GM19452 (cell line): ENCODE data around the gene IL11.

Experiments
- ATAC-seq: cut with Tn5 transposase; IDR thresholded peaks from one replicate; pipeline ENCODE4 v1.9.1; 2021; ENCODE audit not compliant: unreplicated experiment

Gene IL11

GRCh38 chr19:55373993-55374757 is 3.9 kb upstream of the IL11 start:
- no peak for ATAC-seq

- no peak for ATAC-seq
These were observed 3.2 kb upstream of the IL11 start for GRCh38 chr19:55373306-55373992.

- no peak for ATAC-seq
These were observed 2.2 kb upstream of the IL11 start for GRCh38 chr19:55372316-55373081.

GRCh38 chr19:55369653-55370304 is 484 bp downstream of the IL11 start:
- ATAC-seq, result no peak

DNA sequence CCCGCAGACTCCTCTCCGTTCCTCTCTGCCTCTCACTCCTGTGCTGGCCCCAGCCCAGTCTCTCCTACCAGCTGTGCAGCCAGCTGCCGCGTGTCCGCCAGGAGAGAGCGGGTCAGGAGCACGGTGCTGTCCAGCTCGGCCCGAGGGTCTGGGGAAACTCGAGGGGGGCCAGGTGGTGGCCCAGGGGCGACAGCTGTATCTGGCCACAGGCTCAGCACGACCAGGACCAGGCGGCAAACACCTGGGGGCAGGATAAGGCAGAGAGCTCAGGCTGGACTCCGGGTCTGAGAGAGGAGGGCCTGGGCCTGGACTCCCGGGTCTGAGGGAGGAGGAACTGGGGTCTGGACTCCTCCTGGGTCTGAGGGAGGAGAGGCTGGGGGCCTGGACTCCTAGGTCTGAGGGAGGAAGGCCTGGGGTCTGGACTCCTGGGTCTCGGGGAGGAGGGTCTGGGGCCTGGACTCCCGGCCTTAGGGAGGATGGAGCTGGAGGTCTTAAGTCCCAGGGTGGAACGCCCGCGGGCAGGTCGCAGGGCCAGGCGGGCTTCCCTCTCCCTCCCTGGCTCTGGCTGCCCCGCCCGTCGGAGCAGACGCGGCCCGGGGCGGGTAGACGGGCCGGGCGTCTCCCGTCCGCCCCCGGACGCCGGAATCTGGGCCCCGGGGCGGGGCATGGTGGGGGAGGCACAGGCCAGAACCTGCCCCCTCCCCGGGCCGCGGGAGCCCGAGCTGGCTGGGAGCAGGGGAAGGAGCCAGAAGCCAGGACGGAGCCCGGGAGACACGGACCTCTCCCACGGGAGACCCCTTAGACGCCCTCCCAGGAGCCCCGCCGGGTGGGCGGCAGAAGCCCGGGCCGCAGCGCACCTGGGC is 1.3 kb downstream of the IL11 start:
- no peak for ATAC-seq

DNA sequence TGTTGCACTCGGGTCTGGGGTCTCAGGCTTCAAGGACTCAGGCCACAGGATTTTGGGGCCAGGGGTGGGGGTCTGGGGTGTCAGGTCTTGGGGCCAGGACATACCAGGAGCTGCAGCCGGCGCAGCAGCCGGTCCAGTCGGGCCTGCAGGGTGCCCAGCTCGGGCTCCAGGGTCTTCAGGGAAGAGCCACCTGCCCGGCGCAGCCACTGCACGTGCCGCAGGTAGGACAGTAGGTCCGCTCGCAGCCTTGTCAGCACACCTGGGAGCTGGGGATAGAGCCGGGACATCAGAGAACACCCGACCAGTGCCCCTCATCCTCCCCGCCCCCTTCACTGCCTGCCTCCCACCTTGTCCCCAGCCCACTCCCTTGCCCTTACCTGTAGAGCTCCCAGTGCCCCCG is 2.2 kb downstream of the IL11 start:
- ATAC-seq, result no peak

- no peak for ATAC-seq
These were observed 3.5 kb downstream of the IL11 start for GRCh38 chr19:55366790-55367189.

DNA sequence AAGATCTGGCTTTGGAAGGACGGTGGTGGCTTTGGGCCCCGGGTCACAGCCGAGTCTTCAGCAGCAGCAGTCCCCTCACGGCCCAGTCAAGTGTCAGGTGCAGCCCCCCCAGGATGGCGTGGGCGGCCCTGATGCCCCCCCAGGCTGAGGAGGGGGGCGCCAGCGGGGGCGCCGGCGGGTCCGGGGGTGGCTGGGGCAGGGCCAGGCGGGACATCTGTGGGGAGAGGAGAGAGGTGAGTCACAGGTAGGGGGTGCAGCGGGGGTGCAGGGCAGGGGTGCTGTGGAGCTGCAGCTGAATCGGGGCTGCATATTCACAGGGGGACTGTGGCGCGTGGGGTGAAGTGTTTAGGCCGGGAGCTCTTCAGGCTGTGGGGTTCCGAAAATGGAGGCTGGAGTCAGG is 4.3 kb downstream of the IL11 start:
- no peak for ATAC-seq

- ATAC-seq, result no peak
These were observed 5.0 kb downstream of the IL11 start for GRCh38 chr19:55365245-55365644.

GRCh38 chr19:55362990-55363716 is 7.1 kb downstream of the IL11 start, which contains the start of gene GARIN5B:
Gene GARIN5B (minus strand): TSS chr19:55363260. CDS start chr19:55363066, 194 bp downstream.
- ATAC-seq, result no peak

DNA sequence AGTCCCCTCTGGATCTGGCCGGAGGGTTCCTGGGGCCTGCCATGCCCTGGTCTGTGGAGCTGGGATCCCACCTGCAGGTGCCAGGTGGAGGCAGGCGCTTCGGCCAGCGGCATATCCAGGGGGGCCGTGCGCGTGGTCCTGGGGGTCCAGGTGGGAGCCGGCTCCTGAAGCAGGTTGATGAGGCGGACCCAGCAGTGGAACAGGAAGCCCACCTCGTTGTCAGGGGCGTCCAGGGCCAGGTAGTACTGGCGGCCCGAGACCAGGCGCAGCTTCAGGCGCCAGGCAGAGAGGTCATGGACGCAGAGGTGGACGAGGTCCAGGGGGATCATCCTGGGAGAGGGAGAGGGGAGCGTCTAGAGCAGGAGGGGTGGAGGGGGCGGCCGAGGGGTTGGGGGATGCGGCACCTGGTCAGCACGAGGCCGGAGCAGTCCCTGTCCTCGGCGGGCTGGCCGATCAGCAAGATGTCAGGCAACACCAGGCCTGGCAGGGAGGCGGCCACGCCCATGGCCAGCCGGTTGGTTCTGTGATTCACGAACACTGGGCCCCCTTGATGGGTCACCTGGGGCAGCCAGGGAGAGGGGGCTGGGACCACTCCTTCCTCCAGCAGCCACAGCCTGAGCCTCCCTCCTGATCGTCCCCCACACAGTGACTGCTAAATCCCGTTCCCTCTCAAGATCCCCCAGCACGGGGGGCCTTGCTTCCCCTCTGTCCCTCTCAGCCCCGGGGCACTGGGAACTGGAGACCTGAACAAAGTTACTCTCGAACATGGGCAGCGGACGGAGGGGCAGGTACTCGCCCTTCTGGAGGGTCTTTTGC is 7.9 kb downstream of the IL11 start:
- ATAC-seq, result no peak

DNA sequence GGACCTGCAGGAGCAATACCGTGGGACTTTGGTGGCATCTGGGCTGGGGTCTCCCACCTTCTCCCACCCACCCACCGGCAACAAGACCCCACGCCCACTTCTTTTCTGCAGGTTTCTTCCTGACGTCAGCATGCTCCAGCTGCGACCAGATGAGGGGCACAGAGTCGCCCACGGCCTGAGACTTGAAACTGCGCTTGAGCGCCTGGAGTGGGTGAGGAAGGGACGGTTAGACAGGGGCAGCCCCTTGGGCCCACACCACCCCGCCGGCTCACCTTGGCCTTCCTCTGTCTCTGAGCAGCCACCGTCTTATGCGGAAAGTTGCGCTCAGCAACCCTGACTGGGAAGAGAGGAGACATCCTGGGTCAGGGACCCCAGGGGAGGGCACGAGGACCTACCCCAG is 9.4 kb downstream of the IL11 start:
- no peak for ATAC-seq

GRCh38 chr19:55358943-55359908 is 11.0 kb downstream of the IL11 start:
- no peak for ATAC-seq

DNA sequence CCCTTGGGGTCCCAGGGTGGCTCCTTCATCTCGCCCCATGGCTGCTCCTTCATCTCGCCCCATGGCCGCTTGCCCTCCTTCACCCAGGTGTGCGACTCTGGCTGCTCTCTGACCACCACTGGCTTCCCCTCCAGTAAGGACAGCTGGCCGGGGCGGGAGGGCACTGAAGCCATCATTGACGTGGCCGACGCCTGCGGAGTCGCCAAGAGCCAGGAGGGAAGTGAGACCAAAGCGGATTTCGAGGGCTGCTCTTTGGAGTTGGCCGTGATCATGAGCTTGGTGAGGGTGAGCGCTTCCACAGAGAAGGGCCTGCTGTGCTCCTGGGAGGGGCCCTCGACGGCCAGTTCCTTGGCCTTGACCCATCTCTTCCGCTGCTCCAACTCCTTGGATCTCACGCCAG is 11.8 kb downstream of the IL11 start:
- ATAC-seq, result no peak

- ATAC-seq, result no peak
These were observed 14.9 kb downstream of the IL11 start for GRCh38 chr19:55355213-55355821.

DNA sequence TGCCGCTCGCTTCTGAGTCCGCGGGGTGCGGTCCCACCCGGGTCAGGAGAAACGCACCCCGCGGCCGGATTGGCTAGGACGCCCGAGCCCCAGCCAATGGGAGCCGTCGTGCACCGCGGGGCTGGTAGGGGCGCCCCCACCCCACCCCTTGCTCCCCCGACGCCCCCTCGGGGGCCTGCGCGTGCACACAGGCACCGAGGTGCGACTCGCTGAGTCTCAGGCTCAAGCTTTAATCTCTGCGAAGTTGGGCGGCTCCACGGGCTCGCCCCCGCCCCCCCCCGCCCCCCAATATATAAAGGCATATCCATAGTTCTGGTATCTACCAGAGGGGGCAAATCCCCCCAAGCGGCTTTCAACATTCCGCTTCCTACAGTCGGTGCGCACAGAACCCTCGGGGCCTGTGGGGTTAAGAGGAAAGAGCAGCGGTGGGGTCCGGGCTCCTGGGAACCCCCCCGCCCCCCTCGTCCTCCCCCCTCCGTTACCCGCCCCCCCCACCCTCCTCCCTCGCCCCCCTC is 15.5 kb downstream of the IL11 start, which contains the start of gene COX6B2:
TSS of gene COX6B2 (minus strand) at position 22 of the 515 bp plus-strand sequence. CDS start 198 bp downstream, outside the sequence.
- ATAC-seq, result no peak
